ENCODE data around the gene GRID1. TPM values are rescaled to one million over a fixed set of nuclear protein-coding genes. Genes with fewer than 3 reads are reported as not detected.

Gene GRID1
- polyA plus RNA-seq, 1 of the 3 experiments (the other 2 are of a cell fraction) = 0.13 TPM

GRCh38 chr10:86188796-86189558 is 177.6 kb downstream of the GRID1 start:
- WGBS (ENCODE audit: low lambda C conversion rate) = 21% methylated on average over 5 of the region's 6 CpGs
- POLR2A ChIA-PET = no interaction called here
- no peaks in the 10 kb centered on the region for H3K9me2 ChIP-seq
- H4K20me1 ChIP-seq (ENCODE audit: insufficient read depth) = no peaks in the 10 kb centered on the region
- TF ChIP-seq MXI1 (IDR thresholded peaks at IDR 0.05; ENCODE audit: low read depth, low read length) (no peak), FOXM1 (IDR thresholded peaks at IDR 0.05; ENCODE audit: low read depth) (no peak), EP300 (IDR thresholded peaks at IDR 0.05; ENCODE audit: borderline replicate concordance in 1 of 2, low read depth in 1 of 2, low read length in 1 of 2) (no peak), SIN3A (IDR thresholded peaks at IDR 0.05; ENCODE audit: borderline replicate concordance, low read depth, low read length) (no peak), REST (IDR thresholded peaks at IDR 0.05; ENCODE audit: low read depth, low read length) (no peak), TEAD4 (IDR thresholded peaks at IDR 0.05; ENCODE audit: borderline replicate concordance, insufficient read depth) (no peak), FOXJ3 (CRISPR knock-in tag; IDR thresholded peaks at IDR 0.05) (no peak), TCF12 (IDR thresholded peaks at IDR 0.05) (no peak)
- no peaks in the 10 kb centered on the region for H3K9me3 ChIP-seq
- no peaks in the 10 kb centered on the region for H3F3A ChIP-seq (replicated peaks; ENCODE audit: insufficient read depth)
- H2AFZ ChIP-seq (ENCODE audit: low read depth) = no peak overlapping the region
- H3K27ac ChIP-seq (ENCODE audit: low read depth in 2 of 2, low read length in 1 of 2) = no peak overlapping the region
- H3K4me1 ChIP-seq (ENCODE audit: control insufficient read depth in 1 of 2, insufficient read depth in 2 of 2, low read depth in 1 of 2, low read length in 1 of 2) = peaks cover 0 to under 1% of the 10 kb centered on the region in 2 experiments; a peak in 1 of 4 replicates
- H3K79me2 ChIP-seq (ENCODE audit: insufficient read depth) = no peaks in the 10 kb centered on the region
- no peak for DNase-seq
- no peak overlapping the region for H3K4me3 ChIP-seq (ENCODE audit: low read depth in 2 of 2, low read length in 1 of 2)
- no peaks in the 10 kb centered on the region for H3K27me3 ChIP-seq (ENCODE audit: insufficient read depth)
- CTCF ChIA-PET = no interaction called here
- no peak overlapping the region for H3K9ac ChIP-seq
- no peak overlapping the region for H3K4me2 ChIP-seq
- no peaks in the 10 kb centered on the region for H3K36me3 ChIP-seq (replicated peaks in 1 of 2; ENCODE audit: control insufficient read depth in 1 of 2, insufficient read depth in 2 of 2, low read length in 1 of 2)

- POLR2A ChIA-PET = no interaction called here
- no peaks in the 10 kb centered on the region for H3F3A ChIP-seq (replicated peaks; ENCODE audit: insufficient read depth)
- H3K9ac ChIP-seq = no peak overlapping the region
- TF ChIP-seq ZBTB33 (IDR thresholded peaks at IDR 0.05; ENCODE audit: borderline replicate concordance, low read depth) (no peak), RAD21 (IDR thresholded peaks at IDR 0.05; ENCODE audit: low read length) (no peak), GABPA (IDR thresholded peaks at IDR 0.05; ENCODE audit: low read depth) (no peak), EZH2phosphoT487 (IDR thresholded peaks at IDR 0.05; ENCODE audit: borderline replicate concordance, low read depth) (no peak), SIN3A (IDR thresholded peaks at IDR 0.05; ENCODE audit: borderline replicate concordance, low read depth, low read length) (no peak), CHD2 (IDR thresholded peaks at IDR 0.05; ENCODE audit: low read length, partially characterized antibody) (no peak), MEF2A (IDR thresholded peaks at IDR 0.05; ENCODE audit: borderline replicate concordance, low read depth) (no peak), GATA2 (CRISPR knock-in tag; IDR thresholded peaks at IDR 0.05) (no peak), RCOR1 (IDR thresholded peaks at IDR 0.05; ENCODE audit: low read length) (no peak)
- no peaks in the 10 kb centered on the region for H3K27me3 ChIP-seq (ENCODE audit: insufficient read depth)
- H3K36me3 ChIP-seq (replicated peaks in 1 of 2; ENCODE audit: control insufficient read depth in 1 of 2, insufficient read depth in 2 of 2, low read length in 1 of 2) = no peaks in the 10 kb centered on the region
- DNase-seq = no peak
- H3K79me2 ChIP-seq (ENCODE audit: insufficient read depth) = no peaks in the 10 kb centered on the region
- no peak overlapping the region for H2AFZ ChIP-seq (ENCODE audit: low read depth)
- no peaks in the 10 kb centered on the region for H3K9me2 ChIP-seq
- no peak overlapping the region for H3K27ac ChIP-seq (ENCODE audit: low read depth in 2 of 2, low read length in 1 of 2)
- no peaks in the 10 kb centered on the region for H4K20me1 ChIP-seq (ENCODE audit: insufficient read depth)
- CTCF ChIA-PET = no interaction called here
- no peaks in the 10 kb centered on the region for H3K9me3 ChIP-seq
- H3K4me1 ChIP-seq (ENCODE audit: control insufficient read depth in 1 of 2, insufficient read depth in 2 of 2, low read depth in 1 of 2, low read length in 1 of 2) = no peaks in the 10 kb centered on the region
- H3K4me3 ChIP-seq (ENCODE audit: low read depth in 2 of 2, low read length in 1 of 2) = no peak overlapping the region
- no peak overlapping the region for H3K4me2 ChIP-seq
- 29% methylated on average over 3 of the region's 3 CpGs for WGBS (ENCODE audit: low lambda C conversion rate)
These were observed 178.3 kb downstream of the GRID1 start for GRCh38 chr10:86188326-86188725.
